Sigmoid colon (tissue), 4 donors: ENCODE data around the gene SLC44A4.
"Not testable (repeated sequence)": the region's sequence is repeated elsewhere in the genome, so short reads cannot be mapped to it uniquely, and the experiment has no call there.

Experiments used
- CTCF ChIP-seq, 4 experiments: fragments of 450-650 bp in 3 of 4; fragments of 200-600 bp in 1 of 4; IDR thresholded peaks; one replicate each; pipeline ENCODE4 v1.5.1; 2016 to 2019; ENCODE audit warnings: antibody characterized with exemption in 4 of 4, mild to moderate bottlenecking in 3 of 4, moderate library complexity in 2 of 4
- EP300 ChIP-seq, 4 donors: sonication (generic); formaldehyde crosslinking; IDR thresholded peaks; one replicate each; pipeline ENCODE4 v1.6.1; 2017; ENCODE audit warnings: antibody characterized with exemption in 4 of 4
- POLR2A ChIP-seq, 2 donors: fragments of 450-650 bp; IDR thresholded peaks; one replicate each; pipeline ENCODE4 v1.6.1; 2016; ENCODE audit warnings: antibody characterized with exemption in 2 of 2, mild to moderate bottlenecking in 2 of 2, moderate library complexity in 2 of 2

- not testable (repeated sequence) for TF ChIP-seq CTCF, POLR2A, EP300 (IDR thresholded peaks at IDR 0.05)
Measured at GRCh38 chr6:31817929-31818511, 60.8 kb downstream of the SLC44A4 start.
